Measurements from ENCODE around the gene FEV.
"Not testable (repeated sequence)": the region's sequence is repeated elsewhere in the genome, so short reads cannot be mapped to it uniquely, and the experiment has no call there.

FEV gene

GRCh38 chr2:218944759-218945404, 40.1 kb downstream of the FEV start:
- no peak for DNase-seq (ENCODE audit: low spot score)

GRCh38 chr2:218931751-218932150, 53.2 kb downstream of the FEV start:
- not testable (repeated sequence) for DNase-seq (ENCODE audit: low spot score)
